Smooth muscle cell (in vitro differentiated cells): Measurements from ENCODE around the gene GMPPB. TPM values are rescaled to one million over a fixed set of nuclear protein-coding genes. Genes with fewer than 3 reads are reported as not detected.

Experiments
- DNase-seq: peaks from one replicate; lab custom pipeline; 2025; ENCODE audit not compliant: unreplicated experiment; lab: John Stamatoyannopoulos, UW
- H2AFZ ChIP-seq: fragments of 200-600 bp; sonication (generic); 2 replicates; pipeline ENCODE4 v1.6.0; 2016; ENCODE audit warnings: antibody characterized with exemption, low read depth, mild to moderate bottlenecking
- H3F3A ChIP-seq: fragments of 200-600 bp; sonication (generic); 2 replicates; pipeline ENCODE4 v1.6.0; 2017; ENCODE audit warnings: antibody characterized with exemption, low read depth
- H3K27ac ChIP-seq: fragments of 200-600 bp; sonication (generic); 2 replicates; pipeline ENCODE4 v1.5.1; 2016; ENCODE audit warnings: low read depth, mild to moderate bottlenecking
- H3K27me3 ChIP-seq: fragments of 200-600 bp; sonication (generic); 2 replicates; pipeline ENCODE4 v1.6.1; 2016; ENCODE audit warnings: low read depth, mild to moderate bottlenecking
- H3K36me3 ChIP-seq: fragments of 200-600 bp; sonication (generic); 2 replicates; pipeline ENCODE4 v1.5.1; 2016; ENCODE audit warnings: low read depth
- H3K4me1 ChIP-seq: fragments of 200-600 bp; sonication (generic); 2 replicates; pipeline ENCODE4 v1.5.1; 2016; ENCODE audit warnings: low read depth
- H3K4me2 ChIP-seq: fragments of 200-600 bp; sonication (generic); 2 replicates; pipeline ENCODE4 v1.6.0; 2016; ENCODE audit warnings: mild to moderate bottlenecking
- H3K4me3 ChIP-seq: fragments of 200-600 bp; sonication (generic); 2 replicates; pipeline ENCODE4 v1.5.1; 2016; ENCODE audit warnings: mild to moderate bottlenecking
- H3K79me2 ChIP-seq: fragments of 200-600 bp; sonication (generic); 2 replicates; pipeline ENCODE4 v1.6.0; 2016; ENCODE audit warnings: low read depth, mild to moderate bottlenecking
- H3K9ac ChIP-seq: fragments of 200-600 bp; sonication (generic); 2 replicates; pipeline ENCODE4 v1.6.0; 2016; ENCODE audit warnings: low read depth
- H3K9me3 ChIP-seq: fragments of 200-600 bp; sonication (generic); replicated peaks from 2 replicates; pipeline ENCODE4 v1.5.1; 2016; ENCODE audit warnings: low read depth
- H4K20me1 ChIP-seq: fragments of 200-600 bp; sonication (generic); 2 replicates; pipeline ENCODE4 v1.6.0; 2016; ENCODE audit warnings: low read depth
- WGBS: methylation state at CpG from one replicate; pipeline ENCODE4 v1.1.7; 2016; ENCODE audit warnings: low lambda C conversion rate; 5-methylcytosine and 5-hydroxymethylcytosine counted together
- polyA plus RNA-seq: library from polyadenylated mRNA; unstranded; fragments of >200 nt; fragmentation: Nextera tagmentation; extraction: Ambion mirVana; gene quantifications from 2 replicates; pipeline ENCODE4 v1.2.1, GENCODE V29; 2016
- total RNA-seq: library from RNA; depleted of rRNA; stranded (reverse); fragments of >200 nt; gene quantifications from 2 replicates; pipeline ENCODE4 v1.2.3, GENCODE V29; 2014
- TF ChIP-seq, protein P1 (sequence below): fragments of 200-600 bp; sonication (generic); IDR thresholded peaks from 2 replicates; pipeline ENCODE4 v1.5.1; 2017; ENCODE audit warnings: borderline replicate concordance, mild to moderate bottlenecking, antibody characterized with exemption; ENCODE audit not compliant: insufficient read depth, poor library complexity, severe bottlenecking

The GMPPB gene
- total and polyA plus RNA-seq, 2 experiments from 2014 or later, result 21.3 to 68.3 TPM

DNA sequence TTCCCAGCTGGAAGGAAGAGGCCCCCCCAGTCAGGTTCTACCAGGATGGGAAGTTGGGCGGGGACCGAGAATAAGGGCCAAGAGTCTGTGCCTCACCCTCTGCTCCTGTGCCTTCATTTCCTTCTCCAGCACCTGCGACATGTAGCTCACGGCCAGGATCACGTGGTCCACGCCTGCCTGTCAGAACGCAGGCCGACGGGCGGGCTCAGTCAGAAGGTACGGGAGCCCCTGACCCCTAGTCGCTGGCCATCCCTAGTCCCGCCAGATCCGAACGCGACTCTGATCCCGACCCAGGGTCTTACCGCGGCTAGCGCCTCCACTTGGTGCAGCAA is 489 bp downstream of the GMPPB start:
- TF ChIP-seq, protein P1, sequence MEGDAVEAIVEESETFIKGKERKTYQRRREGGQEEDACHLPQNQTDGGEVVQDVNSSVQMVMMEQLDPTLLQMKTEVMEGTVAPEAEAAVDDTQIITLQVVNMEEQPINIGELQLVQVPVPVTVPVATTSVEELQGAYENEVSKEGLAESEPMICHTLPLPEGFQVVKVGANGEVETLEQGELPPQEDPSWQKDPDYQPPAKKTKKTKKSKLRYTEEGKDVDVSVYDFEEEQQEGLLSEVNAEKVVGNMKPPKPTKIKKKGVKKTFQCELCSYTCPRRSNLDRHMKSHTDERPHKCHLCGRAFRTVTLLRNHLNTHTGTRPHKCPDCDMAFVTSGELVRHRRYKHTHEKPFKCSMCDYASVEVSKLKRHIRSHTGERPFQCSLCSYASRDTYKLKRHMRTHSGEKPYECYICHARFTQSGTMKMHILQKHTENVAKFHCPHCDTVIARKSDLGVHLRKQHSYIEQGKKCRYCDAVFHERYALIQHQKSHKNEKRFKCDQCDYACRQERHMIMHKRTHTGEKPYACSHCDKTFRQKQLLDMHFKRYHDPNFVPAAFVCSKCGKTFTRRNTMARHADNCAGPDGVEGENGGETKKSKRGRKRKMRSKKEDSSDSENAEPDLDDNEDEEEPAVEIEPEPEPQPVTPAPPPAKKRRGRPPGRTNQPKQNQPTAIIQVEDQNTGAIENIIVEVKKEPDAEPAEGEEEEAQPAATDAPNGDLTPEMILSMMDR, result no peak
- no peak overlapping the region for H2AFZ ChIP-seq
- H3K27me3 ChIP-seq, result no peaks in the 10 kb centered on the region
- peak overlapping the region; percentile 73 for H3K4me3 ChIP-seq
- no peaks in the 10 kb centered on the region for H3K9me3 ChIP-seq
- peak overlapping the region; percentile 90 for H3K4me2 ChIP-seq
- WGBS, result 2% methylated on average over 20 of the region's 20 CpGs
- peaks cover 15% of the 10 kb centered on the region for H4K20me1 ChIP-seq
- DNase-seq, result no peak
- H3K36me3 ChIP-seq, result no peaks in the 10 kb centered on the region
- peaks cover 12% of the 10 kb centered on the region for H3K4me1 ChIP-seq
- peak overlapping the region; percentile 98 for H3K9ac ChIP-seq
- peak overlapping the region; percentile 94 for H3K27ac ChIP-seq
- H3F3A ChIP-seq, result peaks cover 12% of the 10 kb centered on the region
- H3K79me2 ChIP-seq, result peaks cover 13% of the 10 kb centered on the region

DNA sequence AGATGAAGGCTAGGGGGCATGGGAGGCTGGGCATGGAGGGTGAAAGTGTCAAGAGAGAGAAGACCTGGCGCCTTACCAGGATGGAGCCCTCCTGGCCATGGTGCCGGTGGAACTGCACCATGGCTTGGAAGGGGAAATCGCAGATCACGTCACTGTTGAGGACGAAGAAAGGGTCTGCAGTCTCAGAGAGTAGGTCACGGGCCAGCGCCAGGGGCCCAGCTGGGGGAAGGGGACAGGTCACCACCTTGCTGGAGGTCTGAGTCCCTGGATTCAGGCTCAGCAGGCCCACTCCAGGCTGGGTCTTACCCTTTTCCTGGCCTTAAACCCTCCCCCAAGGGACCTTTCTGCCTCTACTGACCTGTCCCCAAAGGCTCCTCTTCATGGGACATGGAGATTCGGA is 855 bp downstream of the GMPPB start:
- no peak for DNase-seq
- Histone ChIP-seq H4K20me1 (peaks cover 16% of the 10 kb centered on the region), H2AFZ (no peak overlapping the region), H3K9me3 (no peaks in the 10 kb centered on the region), H3K4me1 (peaks cover 12% of the 10 kb centered on the region), H3K27me3 (no peaks in the 10 kb centered on the region), H3K27ac (peak overlapping the region; percentile 94), H3K36me3 (no peaks in the 10 kb centered on the region), H3F3A (peaks cover 12% of the 10 kb centered on the region), H3K4me2 (peak overlapping the region; percentile 90), H3K79me2 (peaks cover 13% of the 10 kb centered on the region), H3K4me3 (peak overlapping the region; percentile 73), H3K9ac (peak overlapping the region; percentile 98)
- TF ChIP-seq, protein P1, result no peak
- WGBS, result 81% methylated on average over 7 of the region's 8 CpGs

DNA sequence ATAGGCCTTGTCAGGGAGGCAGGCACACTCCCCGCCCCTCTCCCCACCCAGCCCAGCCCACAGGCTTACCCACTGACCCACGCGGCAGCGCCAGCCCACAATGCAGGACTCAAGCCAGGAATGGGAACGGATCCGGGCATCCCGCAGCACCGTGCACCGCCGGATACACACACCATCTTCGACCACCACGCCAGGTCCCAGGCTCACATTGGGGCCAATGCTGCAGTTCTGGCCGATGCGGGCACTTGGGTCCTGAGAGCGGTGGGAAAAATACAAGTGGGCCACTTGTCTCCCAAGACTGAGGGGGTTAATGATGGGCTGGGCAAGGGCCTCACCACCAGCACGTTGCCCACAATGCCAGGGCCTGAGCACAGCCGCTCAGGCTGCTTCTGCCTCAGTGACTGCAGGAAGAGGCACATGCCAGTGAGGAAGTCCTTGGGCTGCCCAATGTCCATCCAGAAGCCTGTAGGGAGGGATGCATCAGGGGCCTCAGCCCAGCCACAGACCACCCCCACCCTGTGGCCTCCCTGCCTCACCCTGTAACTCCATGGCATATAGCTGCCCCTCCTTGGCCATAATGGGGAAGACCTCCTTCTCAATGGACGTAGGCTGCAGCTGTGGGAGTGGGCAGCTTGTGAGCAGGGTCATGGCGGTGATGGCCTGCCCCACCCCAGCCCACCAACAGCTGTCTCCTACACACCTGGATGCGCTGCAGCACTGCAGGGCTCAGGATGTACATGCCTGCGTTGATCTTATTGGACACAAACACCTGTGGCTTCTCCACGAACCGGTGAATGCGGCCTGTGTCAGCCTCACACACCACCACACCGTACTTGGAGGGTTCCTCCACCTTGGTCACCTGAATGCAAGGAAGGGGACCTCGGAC is 1.6 kb downstream of the GMPPB start:
- Histone ChIP-seq H2AFZ (no peak overlapping the region), H3K36me3 (no peaks in the 10 kb centered on the region), H3K9ac (no peak overlapping the region), H3K79me2 (peaks cover 13% of the 10 kb centered on the region), H3K9me3 (no peaks in the 10 kb centered on the region), H3K4me1 (peaks cover 12% of the 10 kb centered on the region), H3K27ac (peak overlapping the region; percentile 94), H3K27me3 (no peaks in the 10 kb centered on the region), H3K4me3 (peak overlapping the region; percentile 73), H3K4me2 (peak overlapping the region; percentile 90), H3F3A (peaks cover 12% of the 10 kb centered on the region), H4K20me1 (peaks cover 16% of the 10 kb centered on the region)
- 96% methylated on average over 26 of the region's 26 CpGs for WGBS
- TF ChIP-seq, protein P1, result no peak
- no peak for DNase-seq

DNA sequence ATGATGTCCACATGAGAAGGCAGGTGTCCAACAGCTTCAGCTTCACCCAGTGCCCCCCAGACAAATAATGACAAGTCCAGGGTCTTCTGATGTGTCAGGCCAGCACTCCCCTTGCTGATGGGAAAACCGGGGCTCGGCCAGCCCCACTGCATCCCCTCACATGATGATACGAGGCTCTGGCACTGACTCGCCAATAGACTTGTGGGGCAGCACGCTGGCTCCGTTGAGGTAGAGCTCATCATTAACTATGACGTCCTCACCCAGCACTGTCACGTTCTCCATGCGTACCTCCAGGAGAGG is 2.2 kb downstream of the GMPPB start:
- 94% methylated on average over 8 of the region's 9 CpGs for WGBS
- Histone ChIP-seq H3K79me2 (peaks cover 13% of the 10 kb centered on the region), H2AFZ (no peak overlapping the region), H3K27me3 (no peaks in the 10 kb centered on the region), H3K4me3 (no peak overlapping the region), H3K27ac (no peak overlapping the region), H3F3A (peaks cover 12% of the 10 kb centered on the region), H3K36me3 (no peaks in the 10 kb centered on the region), H4K20me1 (peaks cover 16% of the 10 kb centered on the region), H3K4me1 (peaks cover 12% of the 10 kb centered on the region), H3K4me2 (no peak overlapping the region), H3K9ac (no peak overlapping the region), H3K9me3 (no peaks in the 10 kb centered on the region)
- TF ChIP-seq, protein P1, result no peak
- no peak for DNase-seq
